Measurements from ENCODE around the gene BCS1L. TPM values are rescaled to one million over a fixed set of nuclear protein-coding genes. Genes with fewer than 3 reads are reported as not detected.
A peak's percentile ranks its signal among the peaks of the same experiment; 100 is the strongest.

Gene BCS1L
- total RNA-seq, 1 experiment from 2014 or later, result 57.9 TPM

DNA sequence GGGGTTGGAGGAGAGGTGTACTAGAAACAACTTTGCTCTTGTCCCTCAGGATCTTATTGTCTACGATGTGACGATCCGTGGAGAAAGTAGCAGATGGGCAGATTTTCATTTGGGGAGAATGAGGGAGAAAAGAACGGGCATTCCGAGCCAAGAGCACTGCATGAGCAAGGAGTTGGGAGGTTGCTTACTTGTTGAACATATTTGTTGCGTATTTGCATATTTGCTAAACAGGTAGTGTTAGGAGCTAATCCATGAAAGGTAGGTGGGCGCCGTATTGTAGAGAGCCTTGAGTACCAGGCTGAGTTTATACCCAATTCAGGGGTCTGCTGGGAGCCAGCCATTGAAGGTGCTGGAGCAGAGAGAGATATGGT is 490 bp downstream of the BCS1L start:
- H3K4me3 Mint-ChIP-seq (ENCODE audit: low read depth, unreplicated experiment), result peak overlapping the region; percentile 99
- H3K9me3 Mint-ChIP-seq (ENCODE audit: low read depth, unreplicated experiment), result no peaks in the 10 kb centered on the region
- H3K27me3 Mint-ChIP-seq (ENCODE audit: unreplicated experiment), result no peaks in the 10 kb centered on the region
- CTCF ChIA-PET, result interaction anchor here (0.6 to 2.0 kb wide), 6 partner anchors 11 to 190 kb away, joined by 3 to 27 read pairs (median 7); no protein-coding TSS in a partner anchor
- intact Hi-C loops (cut with micrococcal nuclease; ENCODE audit: unreplicated experiment), result no loop called here
- DNase-seq, result no peak
- BruUV-seq (replicated peaks), result TSS peak; percentile 80
- H3K27ac Mint-ChIP-seq (ENCODE audit: unreplicated experiment), result peak overlapping the region; percentile 87
- peaks cover 68% of the 10 kb centered on the region for H3K36me3 Mint-ChIP-seq (ENCODE audit: insufficient read depth, unreplicated experiment)
- peaks cover 22% of the 10 kb centered on the region for H3K4me1 Mint-ChIP-seq (ENCODE audit: low read depth, unreplicated experiment)
- TF ChIP-seq, protein P1, sequence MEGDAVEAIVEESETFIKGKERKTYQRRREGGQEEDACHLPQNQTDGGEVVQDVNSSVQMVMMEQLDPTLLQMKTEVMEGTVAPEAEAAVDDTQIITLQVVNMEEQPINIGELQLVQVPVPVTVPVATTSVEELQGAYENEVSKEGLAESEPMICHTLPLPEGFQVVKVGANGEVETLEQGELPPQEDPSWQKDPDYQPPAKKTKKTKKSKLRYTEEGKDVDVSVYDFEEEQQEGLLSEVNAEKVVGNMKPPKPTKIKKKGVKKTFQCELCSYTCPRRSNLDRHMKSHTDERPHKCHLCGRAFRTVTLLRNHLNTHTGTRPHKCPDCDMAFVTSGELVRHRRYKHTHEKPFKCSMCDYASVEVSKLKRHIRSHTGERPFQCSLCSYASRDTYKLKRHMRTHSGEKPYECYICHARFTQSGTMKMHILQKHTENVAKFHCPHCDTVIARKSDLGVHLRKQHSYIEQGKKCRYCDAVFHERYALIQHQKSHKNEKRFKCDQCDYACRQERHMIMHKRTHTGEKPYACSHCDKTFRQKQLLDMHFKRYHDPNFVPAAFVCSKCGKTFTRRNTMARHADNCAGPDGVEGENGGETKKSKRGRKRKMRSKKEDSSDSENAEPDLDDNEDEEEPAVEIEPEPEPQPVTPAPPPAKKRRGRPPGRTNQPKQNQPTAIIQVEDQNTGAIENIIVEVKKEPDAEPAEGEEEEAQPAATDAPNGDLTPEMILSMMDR (IDR thresholded peaks at IDR 0.05; ENCODE audit: unreplicated experiment), result no peak

DNA sequence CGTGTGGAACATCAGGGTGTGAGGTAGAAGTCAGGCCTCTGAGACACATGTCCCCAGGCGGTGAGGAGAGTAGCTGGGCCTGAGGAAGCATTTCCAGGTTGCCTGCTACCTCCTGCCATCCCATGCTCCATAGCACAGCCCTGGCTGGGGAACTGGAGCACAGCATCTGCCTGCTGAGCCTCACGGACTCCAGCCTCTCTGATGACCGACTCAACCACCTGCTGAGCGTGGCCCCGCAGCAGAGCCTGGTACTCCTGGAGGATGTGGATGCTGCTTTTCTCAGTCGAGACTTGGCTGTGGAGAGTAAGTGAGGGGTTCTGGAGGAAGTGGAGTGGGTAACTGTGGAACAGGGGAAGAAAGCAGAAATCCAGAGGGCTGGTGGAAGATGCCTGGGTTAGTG is 2.9 kb downstream of the BCS1L start:
- no peak overlapping the region for H3K27ac Mint-ChIP-seq (ENCODE audit: unreplicated experiment)
- no peak for DNase-seq
- H3K4me3 Mint-ChIP-seq (ENCODE audit: low read depth, unreplicated experiment), result no peak overlapping the region
- no peaks in the 10 kb centered on the region for H3K27me3 Mint-ChIP-seq (ENCODE audit: unreplicated experiment)
- intact Hi-C loops (cut with micrococcal nuclease; ENCODE audit: unreplicated experiment), result no loop called here
- peaks cover 77% of the 10 kb centered on the region for H3K36me3 Mint-ChIP-seq (ENCODE audit: insufficient read depth, unreplicated experiment)
- no peaks in the 10 kb centered on the region for H3K9me3 Mint-ChIP-seq (ENCODE audit: low read depth, unreplicated experiment)
- TF ChIP-seq, protein P1 (IDR thresholded peaks at IDR 0.05; ENCODE audit: unreplicated experiment), result no peak
- CTCF ChIA-PET, result no interaction called here
- peaks cover 19% of the 10 kb centered on the region for H3K4me1 Mint-ChIP-seq (ENCODE audit: low read depth, unreplicated experiment)
- no TSS peak for BruUV-seq (replicated peaks)

DNA sequence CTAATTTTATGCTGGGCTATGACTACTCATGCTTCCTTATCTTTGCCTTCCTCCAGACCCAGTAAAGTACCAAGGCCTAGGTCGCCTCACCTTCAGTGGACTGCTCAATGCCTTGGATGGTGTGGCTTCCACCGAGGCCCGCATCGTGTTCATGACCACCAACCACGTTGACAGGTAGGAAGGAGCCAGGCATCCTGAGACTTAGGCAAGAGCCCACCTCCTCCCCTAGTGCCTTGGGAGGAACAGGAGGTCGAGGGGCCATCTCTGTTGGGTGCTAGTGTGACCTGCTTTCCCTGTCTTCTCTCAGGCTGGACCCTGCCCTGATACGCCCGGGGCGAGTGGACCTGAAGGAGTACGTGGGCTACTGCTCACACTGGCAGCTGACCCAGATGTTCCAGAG is 3.3 kb downstream of the BCS1L start:
- Mint-ChIP-seq H3K4me3 (ENCODE audit: low read depth, unreplicated experiment) (no peak overlapping the region), H3K9me3 (ENCODE audit: low read depth, unreplicated experiment) (no peaks in the 10 kb centered on the region), H3K27ac (ENCODE audit: unreplicated experiment) (no peak overlapping the region), H3K36me3 (ENCODE audit: insufficient read depth, unreplicated experiment) (peaks cover 78% of the 10 kb centered on the region), H3K4me1 (ENCODE audit: low read depth, unreplicated experiment) (peaks cover 14% of the 10 kb centered on the region), H3K27me3 (ENCODE audit: unreplicated experiment) (no peaks in the 10 kb centered on the region)
- intact Hi-C loops (cut with micrococcal nuclease; ENCODE audit: unreplicated experiment), result no loop called here
- DNase-seq, result no peak
- no TSS peak for BruUV-seq (replicated peaks)
- TF ChIP-seq, protein P1 (IDR thresholded peaks at IDR 0.05; ENCODE audit: unreplicated experiment), result no peak
- CTCF ChIA-PET, result no interaction called here

DNA sequence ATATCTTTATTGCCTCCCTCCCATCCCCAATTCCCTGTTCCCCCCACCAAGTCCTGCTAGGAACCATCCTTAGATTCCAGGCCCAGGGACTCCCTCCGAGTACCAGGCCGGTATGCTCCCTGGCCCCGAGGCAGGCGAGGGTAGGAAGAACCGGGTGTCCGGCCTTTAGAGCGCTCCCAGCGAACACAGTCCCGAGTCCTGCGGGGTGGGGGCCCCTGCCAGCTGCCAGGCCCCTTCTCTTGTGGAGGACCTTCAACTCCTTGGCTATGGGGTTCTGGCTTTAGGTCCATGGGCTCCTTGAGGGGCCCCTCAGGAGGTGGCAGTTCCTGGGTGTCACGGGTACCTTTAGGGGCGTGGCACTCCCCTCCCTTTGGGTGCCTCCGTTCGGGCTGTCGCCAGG is 4.4 kb downstream of the BCS1L start:
- Mint-ChIP-seq H3K4me1 (ENCODE audit: low read depth, unreplicated experiment) (peaks cover 12% of the 10 kb centered on the region), H3K27me3 (ENCODE audit: unreplicated experiment) (no peaks in the 10 kb centered on the region), H3K4me3 (ENCODE audit: low read depth, unreplicated experiment) (no peak overlapping the region), H3K36me3 (ENCODE audit: insufficient read depth, unreplicated experiment) (peaks cover 72% of the 10 kb centered on the region), H3K27ac (ENCODE audit: unreplicated experiment) (peak overlapping the region; percentile 43), H3K9me3 (ENCODE audit: low read depth, unreplicated experiment) (no peaks in the 10 kb centered on the region)
- intact Hi-C loops (cut with micrococcal nuclease; ENCODE audit: unreplicated experiment), result no loop called here
- BruUV-seq (replicated peaks), result no TSS peak
- TF ChIP-seq, protein P1 (IDR thresholded peaks at IDR 0.05; ENCODE audit: unreplicated experiment), result no peak
- DNase-seq, result no peak
- CTCF ChIA-PET, result no interaction called here

Data from Calu3 (cell line).